Liver (tissue), 9 donors: ENCODE data around the gene SMURF2. TPM values are rescaled to one million over a fixed set of nuclear protein-coding genes. Genes with fewer than 3 reads are reported as not detected.

Experiments
- DNase-seq: peaks from one replicate; pipeline ENCODE4 v3.0.0-alpha.2; 2017; ENCODE audit warnings: low spot score
- H3K27ac ChIP-seq, 2 donors: one replicate each; pipeline ENCODE4 v1.7.0; 2013; ENCODE audit warnings: inconsistent platforms in 2 of 2, low read length in 2 of 2, control low read depth in 1 of 2, low read depth in 1 of 2, mild to moderate bottlenecking in 1 of 2
- H3K27me3 ChIP-seq, 4 donors: one replicate each; pipeline versions ENCODE4 v1.6.1 to v1.7.0; 2013; ENCODE audit warnings: low read length in 3 of 4, inconsistent platforms in 1 of 4, mild to moderate bottlenecking in 1 of 4, moderate library complexity in 1 of 4; ENCODE audit not compliant: control insufficient read depth in 4 of 4, insufficient read depth in 4 of 4
- H3K36me3 ChIP-seq, 4 donors: one replicate each; pipeline versions ENCODE4 v1.6.1 to v1.7.0; 2013; ENCODE audit warnings: low read length in 3 of 4, mild to moderate bottlenecking in 3 of 4, low read depth in 1 of 4, moderate library complexity in 1 of 4; ENCODE audit not compliant: control insufficient read depth in 4 of 4, insufficient read depth in 3 of 4
- H3K4me1 ChIP-seq, 4 donors: one replicate each; pipeline versions ENCODE4 v1.6.1 to v1.7.0; 2013; ENCODE audit warnings: low read length in 3 of 4, mild to moderate bottlenecking in 3 of 4, moderate library complexity in 1 of 4; ENCODE audit not compliant: control insufficient read depth in 4 of 4, insufficient read depth in 4 of 4
- H3K4me3 ChIP-seq, 3 donors: one replicate each; pipeline versions ENCODE4 v1.6.1 to v1.7.0; 2013; ENCODE audit warnings: low read length in 3 of 3, control low read depth in 1 of 3, low read depth in 1 of 3, mild to moderate bottlenecking in 1 of 3
- H3K9ac ChIP-seq, 2 donors: one replicate each; pipeline ENCODE4 v1.7.0; 2013; ENCODE audit warnings: low read length in 2 of 2, mild to moderate bottlenecking in 2 of 2, moderate library complexity in 2 of 2, control low read depth in 1 of 2, low read depth in 1 of 2
- H3K9me3 ChIP-seq, 4 donors: one replicate each; pipeline versions ENCODE4 v1.6.1 to v1.7.0; 2013; ENCODE audit warnings: low read length in 3 of 4; ENCODE audit not compliant: control insufficient read depth in 4 of 4
- ATF3 ChIP-seq: IDR thresholded peaks from 2 replicates; pipeline ENCODE4 v1.6.1; 2016; ENCODE audit warnings: antibody characterized with exemption
- CTCF ChIP-seq: fragments of 150-350 bp; IDR thresholded peaks from 2 replicates; pipeline ENCODE4 v1.5.1; 2017; ENCODE audit warnings: improper control_type of control experiment, low read depth, low read length; ENCODE audit not compliant: missing input control
- EGR1 ChIP-seq, 2 donors: IDR thresholded peaks; 2 replicates each; pipeline ENCODE4 v1.6.1; 2016 to 2018; ENCODE audit warnings: antibody characterized with exemption in 2 of 2, low read depth in 2 of 2
- FOXA1 ChIP-seq: IDR thresholded peaks from 2 replicates; pipeline ENCODE4 v1.6.1; 2016; ENCODE audit warnings: antibody characterized with exemption
- FOXA2 ChIP-seq: IDR thresholded peaks from 2 replicates; pipeline ENCODE4 v1.6.1; 2016; ENCODE audit warnings: antibody characterized with exemption
- GABPA ChIP-seq, 2 donors: IDR thresholded peaks in 1 of 2; conservative IDR thresholded peaks in 1 of 2; 2 replicates each; pipeline ENCODE4 v1.6.1; 2016; ENCODE audit warnings: antibody characterized with exemption in 2 of 2, mild to moderate bottlenecking in 1 of 2, moderate library complexity in 1 of 2
- HNF4A ChIP-seq, 2 donors: conservative IDR thresholded peaks; 2 replicates each; pipeline ENCODE4 v1.6.1; 2016; ENCODE audit warnings: antibody characterized with exemption in 2 of 2, mild to moderate bottlenecking in 2 of 2
- HNF4G ChIP-seq: IDR thresholded peaks from 2 replicates; pipeline ENCODE4 v1.6.1; 2016; ENCODE audit warnings: antibody characterized with exemption
- JUND ChIP-seq, 2 donors: IDR thresholded peaks; 2 replicates each; pipeline ENCODE4 v1.6.1; 2016; ENCODE audit warnings: antibody characterized with exemption in 2 of 2
- MAX ChIP-seq: IDR thresholded peaks from 2 replicates; pipeline ENCODE4 v1.6.1; 2016; ENCODE audit warnings: antibody characterized with exemption
- NR2F2 ChIP-seq: IDR thresholded peaks from 2 replicates; pipeline ENCODE4 v1.6.1; 2016; ENCODE audit warnings: antibody characterized with exemption
- RAD21 ChIP-seq, 2 donors: IDR thresholded peaks; 2 replicates each; pipeline ENCODE4 v1.6.1; 2016; ENCODE audit warnings: antibody characterized with exemption in 2 of 2, mild to moderate bottlenecking in 2 of 2
- REST ChIP-seq: IDR thresholded peaks from 2 replicates; pipeline ENCODE4 v1.6.1; 2016; ENCODE audit warnings: antibody characterized with exemption, mild to moderate bottlenecking
- RXRA ChIP-seq, 2 donors: IDR thresholded peaks; 2 replicates each; pipeline ENCODE4 v1.6.1; 2017 to 2018; ENCODE audit warnings: antibody characterized with exemption in 2 of 2, mild to moderate bottlenecking in 1 of 2
- SP1 ChIP-seq: IDR thresholded peaks from 2 replicates; pipeline ENCODE4 v1.6.1; 2018; ENCODE audit warnings: antibody characterized with exemption, mild to moderate bottlenecking
- TAF1 ChIP-seq: conservative IDR thresholded peaks from 2 replicates; pipeline ENCODE4 v1.6.1; 2016; ENCODE audit warnings: antibody characterized with exemption, mild to moderate bottlenecking
- YY1 ChIP-seq: IDR thresholded peaks from 2 replicates; pipeline ENCODE4 v1.6.1; 2016; ENCODE audit warnings: antibody characterized with exemption, mild to moderate bottlenecking
- ZBTB33 ChIP-seq: IDR thresholded peaks from 2 replicates; pipeline ENCODE4 v1.6.1; 2016; ENCODE audit warnings: antibody characterized with exemption
- WGBS: extraction: QIAGEN DNeasy Blood & Tissue Kit; methylation state at CpG from one replicate; pipeline ENCODE4 v1.1.7; 2013; 5-methylcytosine and 5-hydroxymethylcytosine counted together
- polyA plus RNA-seq, 2 donors: library from polyadenylated mRNA; stranded (reverse) in 1 of 2; unstranded in 1 of 2; fragments of 200-250 nt in 1 of 2; fragments of >200 nt in 1 of 2; fragmentation: Nextera tagmentation in 1 of 2; extraction: Ambion mirVana in 1 of 2; gene quantifications; one replicate each; pipeline versions ENCODE4 v1.2.1 to v1.2.3, GENCODE V29; 2013 to 2015
- total RNA-seq, 2 donors: library from RNA; depleted of rRNA; stranded (reverse); fragments of >200 nt; gene quantifications; one replicate each; pipeline ENCODE4 v1.2.3, GENCODE V29; 2014
- donor health status: healthy.
- donor health status: healthy.
- donor health status: healthy.
- donor health status: healthy.
- donor health status: healthy.

Gene SMURF2
- total and polyA plus RNA-seq, 4 donors, result 2.0 to 6.9 (median 3.5) TPM

GRCh38 chr17:64688481-64688880, 26.4 kb upstream of the SMURF2 start:
- Histone ChIP-seq H3K9ac (no peak overlapping the region), H3K27me3 (no peaks in the 10 kb centered on the region), H3K36me3 (no peaks in the 10 kb centered on the region), H3K27ac (no peak overlapping the region), H3K4me3 (no peak overlapping the region), H3K9me3 (no peaks in the 10 kb centered on the region), H3K4me1 (no peaks in the 10 kb centered on the region)
- TF ChIP-seq SP1 (no peak), YY1 (no peak), JUND (IDR thresholded peaks at IDR 0.05) (no peak), FOXA1 (no peak), RXRA (IDR thresholded peaks at IDR 0.05) (no peak), NR2F2 (no peak), EGR1 (IDR thresholded peaks at IDR 0.05; ENCODE audit: low read depth in 2 of 2) (no peak), MAX (no peak), ZBTB33 (no peak), RAD21 (IDR thresholded peaks at IDR 0.05) (no peak), FOXA2 (no peak), GABPA (IDR thresholded peaks at IDR 0.05 in 1 of 2, conservative IDR thresholded peaks at IDR 0.05 in 1 of 2) (no peak), HNF4G (no peak), TAF1 (no peak), ATF3 (no peak), HNF4A (conservative IDR thresholded peaks at IDR 0.05) (no peak)
- 96% methylated on average over 5 of the region's 5 CpGs for WGBS
- DNase-seq, result no peak

GRCh38 chr17:64687961-64688360, 25.9 kb upstream of the SMURF2 start:
- no peak overlapping the region for H3K9ac ChIP-seq
- no peaks in the 10 kb centered on the region for H3K27me3 ChIP-seq
- no peak overlapping the region for H3K27ac ChIP-seq
- DNase-seq, result no peak
- H3K36me3 ChIP-seq, result no peaks in the 10 kb centered on the region
- no peaks in the 10 kb centered on the region for H3K9me3 ChIP-seq
- H3K4me1 ChIP-seq, result no peaks in the 10 kb centered on the region
- 97% methylated on average over 5 of the region's 5 CpGs for WGBS
- H3K4me3 ChIP-seq, result no peak overlapping the region
- no peak for TF ChIP-seq REST
- TF ChIP-seq CTCF, result no peak
- TF ChIP-seq GABPA (IDR thresholded peaks at IDR 0.05 in 1 of 2, conservative IDR thresholded peaks at IDR 0.05 in 1 of 2), result no peak
- no peak for TF ChIP-seq EGR1 (IDR thresholded peaks at IDR 0.05; ENCODE audit: low read depth in 2 of 2)
- no peak for TF ChIP-seq YY1
- TF ChIP-seq FOXA1, result no peak
- no peak for TF ChIP-seq HNF4G
- no peak for TF ChIP-seq RXRA (IDR thresholded peaks at IDR 0.05)
- no peak for TF ChIP-seq FOXA2
